Neural cell (in vitro differentiated cells): ENCODE measurements around the gene SH3PXD2A. TPM values are rescaled to one million over a fixed set of nuclear protein-coding genes. Genes with fewer than 3 reads are reported as not detected.

Source experiments
- H2AFZ ChIP-seq: fragments of 200-600, 300-800 bp; sonication (generic), shearing (Covaris generic); 2 replicates; pipeline ENCODE4 v1.6.0; 2014; ENCODE audit warnings: low read depth, mild to moderate bottlenecking, antibody characterized with exemption, low read length, moderate library complexity
- H3F3A ChIP-seq: fragments of 200-600 bp; shearing (Covaris generic); 2 replicates; pipeline ENCODE4 v1.6.1; 2016; ENCODE audit warnings: mild to moderate bottlenecking, moderate library complexity, mixed read lengths, antibody characterized with exemption, low read length; ENCODE audit not compliant: insufficient read depth, poor library complexity, severe bottlenecking
- H3K27ac ChIP-seq: fragments of 200-600, 300-800 bp; sonication (generic), shearing (Covaris generic); 2 replicates; pipeline ENCODE4 v1.5.1; 2014; ENCODE audit warnings: mild to moderate bottlenecking, low read length, moderate library complexity
- H3K27me3 ChIP-seq: fragments of 300-800, 200-600 bp; sonication (generic), shearing (Covaris generic); 2 replicates; pipeline ENCODE4 v1.6.0; 2014; ENCODE audit warnings: mild to moderate bottlenecking, low read depth, low read length, moderate library complexity; ENCODE audit not compliant: insufficient read depth
- H3K36me3 ChIP-seq: fragments of 300-800, 200-600 bp; sonication (generic), shearing (Covaris generic); 2 replicates; pipeline ENCODE4 v1.5.1; 2014; ENCODE audit warnings: mild to moderate bottlenecking, antibody characterized with exemption, low read length, moderate library complexity; ENCODE audit not compliant: insufficient read depth
- H3K4me2 ChIP-seq: fragments of 300-800, 200-600 bp; sonication (generic), shearing (Covaris generic); 2 replicates; pipeline ENCODE4 v1.6.0; 2014; ENCODE audit warnings: mild to moderate bottlenecking, low read length
- H3K4me3 ChIP-seq: fragments of 300-800, 200-600 bp; sonication (generic), shearing (Covaris generic); 2 replicates; pipeline ENCODE4 v1.5.1; 2014; ENCODE audit warnings: mild to moderate bottlenecking, low read length, moderate library complexity
- H3K79me2 ChIP-seq: fragments of 200-600 bp; shearing (Covaris generic); replicated peaks from 2 replicates; pipeline ENCODE4 v1.6.0; 2014; ENCODE audit warnings: mild to moderate bottlenecking, low read length, moderate library complexity; ENCODE audit not compliant: insufficient read depth
- H3K9ac ChIP-seq: fragments of 300-800, 200-600 bp; sonication (generic), shearing (Covaris generic); 2 replicates; pipeline ENCODE4 v1.6.1; 2016; ENCODE audit warnings: mild to moderate bottlenecking, low read length, mixed read lengths
- H3K9me2 ChIP-seq: fragments of 200-600 bp; shearing (Covaris generic); 2 replicates; pipeline ENCODE4 v1.6.1; 2016; ENCODE audit warnings: mild to moderate bottlenecking, low read length, mixed read lengths; ENCODE audit not compliant: insufficient read depth
- H3K9me3 ChIP-seq: fragments of 200-600, 300-800 bp; sonication (generic), shearing (Covaris generic); 2 replicates; pipeline ENCODE4 v1.6.1; 2016; ENCODE audit warnings: mild to moderate bottlenecking, mixed run types, low read length, moderate library complexity, mixed read lengths
- H4K20me1 ChIP-seq: fragments of 200-600 bp; shearing (Covaris generic); 2 replicates; pipeline ENCODE4 v1.6.1; 2016; ENCODE audit warnings: mild to moderate bottlenecking, mixed run types; ENCODE audit not compliant: insufficient read depth
- CTCF ChIP-seq: fragments of 450-650 bp; IDR thresholded peaks from 2 replicates; pipeline ENCODE4 v1.5.1; 2014; ENCODE audit warnings: antibody characterized with exemption, mild to moderate bottlenecking, moderate library complexity; ENCODE audit not compliant: poor library complexity, severe bottlenecking
- EP300 ChIP-seq: fragments of 450-650 bp; conservative IDR thresholded peaks from 2 replicates; pipeline ENCODE4 v1.6.1; 2014; ENCODE audit warnings: antibody characterized with exemption, mild to moderate bottlenecking, moderate library complexity; ENCODE audit not compliant: poor library complexity, severe bottlenecking
- EZH2 ChIP-seq: fragments of 200-600, 300-800 bp; shearing (Covaris generic), sonication (generic); IDR thresholded peaks from 2 replicates; pipeline ENCODE4 v1.6.1; 2014; ENCODE audit warnings: antibody characterized with exemption, low read length, borderline replicate concordance, mild to moderate bottlenecking; ENCODE audit not compliant: insufficient read depth, poor library complexity, severe bottlenecking
- MXI1 ChIP-seq: fragments of 450-650 bp; conservative IDR thresholded peaks from 2 replicates; pipeline ENCODE4 v1.6.1; 2014; ENCODE audit warnings: antibody characterized with exemption, mild to moderate bottlenecking; ENCODE audit not compliant: poor library complexity, severe bottlenecking
- POLR2AphosphoS5 ChIP-seq: IDR thresholded peaks from 2 replicates; pipeline ENCODE4 v1.6.1; 2012
- RAD21 ChIP-seq: fragments of 450-650 bp; conservative IDR thresholded peaks from 2 replicates; pipeline ENCODE4 v1.6.1; 2014; ENCODE audit warnings: antibody characterized with exemption, mild to moderate bottlenecking, moderate library complexity
- REST ChIP-seq: IDR thresholded peaks from 2 replicates; pipeline ENCODE4 v1.6.1; 2012; ENCODE audit warnings: borderline replicate concordance
- TAF1 ChIP-seq: IDR thresholded peaks from 2 replicates; pipeline ENCODE4 v1.6.1; 2012; ENCODE audit warnings: low read depth
- polyA plus RNA-seq: library from polyadenylated mRNA; depleted of rRNA; stranded (reverse); fragments of >200 nt; gene quantifications from 2 replicates; pipeline ENCODE4 v1.2.3, GENCODE V29; 2014

The SH3PXD2A gene
- polyA plus RNA-seq, 1 donor from 2014 or later = 5.2 TPM

- Histone ChIP-seq H3K9me3 (no peaks in the 10 kb centered on the region), H4K20me1 (no peaks in the 10 kb centered on the region), H3K4me3 (peak overlapping the region; percentile 65), H3F3A (no peaks in the 10 kb centered on the region), H3K9ac (peak overlapping the region; percentile 50), H2AFZ (no peak overlapping the region), H3K27me3 (no peaks in the 10 kb centered on the region), H3K9me2 (no peaks in the 10 kb centered on the region), H3K79me2 (no peaks in the 10 kb centered on the region), H3K27ac (no peak overlapping the region), H3K36me3 (no peaks in the 10 kb centered on the region), H3K4me2 (no peak overlapping the region)
- TF ChIP-seq RAD21 = no peak
- no peak for TF ChIP-seq EZH2
- TF ChIP-seq MXI1 = no peak
- TF ChIP-seq POLR2AphosphoS5 = no peak
- TF ChIP-seq EP300 = no peak
- no peak for TF ChIP-seq REST
Observed at GRCh38 chr10:103555325-103555649, 300.1 kb downstream of the SH3PXD2A start.

- peak overlapping the region; percentile 65 for H3K4me3 ChIP-seq
- H2AFZ ChIP-seq = no peak overlapping the region
- no peaks in the 10 kb centered on the region for H3K9me3 ChIP-seq
- H3K9me2 ChIP-seq = no peaks in the 10 kb centered on the region
- H3K4me2 ChIP-seq = no peak overlapping the region
- H3K9ac ChIP-seq = peak overlapping the region; percentile 50
- no peak overlapping the region for H3K27ac ChIP-seq
- no peaks in the 10 kb centered on the region for H3F3A ChIP-seq
- no peaks in the 10 kb centered on the region for H4K20me1 ChIP-seq
- H3K36me3 ChIP-seq = no peaks in the 10 kb centered on the region
- no peaks in the 10 kb centered on the region for H3K27me3 ChIP-seq
- no peak for TF ChIP-seq CTCF
- TF ChIP-seq TAF1 = no peak
- TF ChIP-seq MXI1 = no peak
- no peak for TF ChIP-seq EP300
- TF ChIP-seq REST = no peak
- no peak for TF ChIP-seq POLR2AphosphoS5
- no peak for TF ChIP-seq RAD21
- H3K79me2 ChIP-seq = no peaks in the 10 kb centered on the region
Observed at GRCh38 chr10:103554488-103555324, 300.7 kb downstream of the SH3PXD2A start.
